GM10847 (cell line): ENCODE results near the gene ARHGAP19.

Source experiments
- POLR2A ChIP-seq: IDR thresholded peaks from 2 replicates; pipeline ENCODE4 v1.6.1; 2011; ENCODE audit not compliant: insufficient read length; ENCODE audit errors: extremely low read depth

Gene ARHGAP19

DNA sequence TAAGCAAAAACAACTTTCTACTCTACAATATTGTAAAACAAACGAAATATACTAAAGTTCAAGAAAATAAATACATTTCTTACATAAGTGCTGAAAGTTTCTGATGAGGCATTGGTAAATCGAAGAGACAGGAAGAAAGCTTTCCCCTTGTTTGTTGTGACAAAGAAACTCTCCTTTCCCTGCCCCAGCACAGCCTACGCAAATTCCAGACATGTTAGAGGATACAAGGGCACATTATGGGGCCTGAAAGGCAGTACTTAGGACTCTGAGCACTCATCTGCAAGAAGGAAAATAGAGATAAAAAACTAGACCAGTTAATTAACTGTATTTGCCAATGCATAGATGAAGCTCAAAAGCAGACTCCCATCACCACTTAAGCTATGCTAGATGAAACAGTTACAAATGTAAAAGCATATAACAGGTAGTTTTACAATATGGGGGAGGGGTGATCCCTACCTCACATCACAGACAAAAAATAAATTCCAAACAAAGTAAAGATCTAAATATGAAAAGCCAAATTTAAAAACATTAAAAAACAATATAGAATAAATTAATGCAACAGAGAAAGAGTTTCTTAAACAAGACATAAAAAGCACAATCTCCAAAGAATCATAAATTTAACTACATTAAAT lies 21.8 kb downstream of the ARHGAP19 start:
- TF ChIP-seq POLR2A, result no peak

DNA sequence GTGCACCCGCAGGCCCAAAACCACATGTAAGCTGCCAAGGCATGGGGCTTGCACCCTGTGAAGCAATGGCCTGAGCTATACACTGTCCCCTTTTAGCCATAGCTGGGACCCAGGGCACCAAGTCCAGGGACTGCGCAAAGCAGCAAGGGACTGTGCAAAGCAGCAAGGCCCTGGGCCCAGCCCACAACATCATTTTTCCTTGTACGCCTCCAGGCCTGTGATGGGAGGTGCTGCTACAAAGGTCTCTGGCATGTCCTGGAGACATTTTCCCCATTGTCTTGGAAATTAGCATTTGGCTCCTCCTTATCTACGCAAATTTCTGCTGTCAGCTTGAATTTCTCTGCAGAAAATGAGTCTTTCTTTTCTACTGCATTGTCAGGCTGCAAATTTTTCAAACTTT lies 24.8 kb downstream of the ARHGAP19 start:
- no peak for TF ChIP-seq POLR2A

DNA sequence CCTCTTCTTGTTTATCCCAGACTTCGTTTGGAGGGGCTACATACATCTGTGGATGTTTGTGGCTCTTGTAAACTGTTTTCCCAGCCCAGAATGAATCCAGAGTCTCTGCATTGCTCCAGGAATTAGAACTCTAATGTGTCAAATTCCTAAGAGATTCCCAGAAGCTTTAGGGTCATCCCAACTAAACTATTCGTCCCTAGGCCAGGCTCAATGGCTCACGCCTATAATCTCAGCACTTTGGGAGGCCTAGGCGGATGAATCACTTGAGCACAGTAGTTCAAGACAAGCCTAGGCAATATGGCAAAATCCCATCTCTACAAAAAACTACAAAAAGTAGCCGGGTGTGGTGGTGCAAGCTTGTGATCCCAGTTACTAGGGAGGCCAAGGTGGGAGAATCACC lies 28.5 kb downstream of the ARHGAP19 start:
- no peak for TF ChIP-seq POLR2A

DNA sequence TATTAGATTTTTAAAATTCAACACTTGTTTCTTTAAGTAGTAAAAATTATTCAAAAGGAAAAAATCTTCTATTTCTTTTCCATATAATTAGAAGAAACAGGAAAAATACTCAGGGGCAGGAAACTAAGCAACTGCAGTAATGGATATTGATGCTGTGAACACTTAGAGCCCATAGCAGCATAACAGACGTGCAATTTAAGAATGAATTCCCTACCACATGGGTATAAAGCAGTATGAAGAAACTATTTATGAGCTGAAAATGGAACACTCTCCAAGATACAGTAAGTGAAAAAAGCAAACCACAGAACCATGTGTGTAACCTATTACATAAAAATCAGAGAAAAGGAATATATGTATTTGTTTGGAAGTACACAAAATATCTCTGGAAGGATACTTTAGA lies 30.8 kb downstream of the ARHGAP19 start:
- TF ChIP-seq POLR2A, result no peak

DNA sequence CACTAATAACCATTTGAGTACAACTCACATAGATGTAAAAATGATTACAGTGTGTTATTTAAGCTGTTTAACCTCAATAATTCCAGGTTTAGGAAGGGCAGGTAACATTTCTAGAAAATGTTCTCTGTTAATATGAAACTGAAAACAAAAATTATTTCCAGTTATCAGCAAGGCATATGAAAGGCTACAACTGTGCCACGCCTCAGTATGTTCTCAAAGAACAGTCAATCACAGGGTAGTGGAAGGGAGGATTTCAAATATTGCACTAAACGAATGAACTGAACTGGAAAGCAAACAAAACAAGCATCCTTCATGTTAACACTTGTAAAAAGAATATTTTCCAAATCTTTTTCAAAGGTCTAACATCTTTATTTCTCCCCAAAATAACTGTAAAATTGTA lies 31.3 kb downstream of the ARHGAP19 start:
- TF ChIP-seq POLR2A, result no peak

DNA sequence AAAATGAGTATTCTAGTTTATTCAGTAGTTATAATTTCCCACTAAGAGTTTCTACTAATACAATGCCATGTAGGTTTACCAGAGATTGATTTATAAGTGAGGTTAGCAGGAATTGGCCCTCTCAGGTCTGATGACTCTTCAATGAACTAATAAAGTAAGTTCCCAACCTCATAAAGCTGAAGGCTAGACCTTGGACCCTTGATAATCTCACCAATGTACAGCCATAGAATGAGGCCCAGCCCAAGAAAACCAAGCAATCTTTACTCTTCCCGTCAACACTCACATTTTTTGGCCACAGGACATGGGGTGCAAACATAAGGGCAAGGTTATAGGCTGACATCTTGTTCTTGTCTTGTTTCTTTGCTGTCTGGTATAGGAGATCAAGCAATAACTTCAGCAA lies 33.3 kb downstream of the ARHGAP19 start:
- no peak for TF ChIP-seq POLR2A

DNA sequence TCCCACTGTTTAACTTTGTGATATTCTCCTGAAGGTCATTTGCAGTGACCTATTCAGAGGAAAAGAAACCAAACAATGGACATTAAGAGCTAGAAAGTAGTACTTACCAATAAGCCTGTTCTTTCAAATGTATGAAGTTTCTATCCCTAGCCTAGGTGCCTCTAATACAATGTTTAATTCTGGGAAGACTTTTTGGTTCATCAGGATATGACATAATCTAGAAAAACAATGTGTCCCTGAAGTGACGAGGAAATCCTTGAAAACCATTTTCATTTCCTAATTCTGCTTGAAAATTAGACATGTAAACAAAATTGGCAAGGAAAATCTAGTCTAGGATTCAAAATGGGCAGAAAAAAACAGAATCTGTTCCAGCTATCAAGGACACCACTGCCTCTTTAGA lies 36.1 kb downstream of the ARHGAP19 start:
- no peak for TF ChIP-seq POLR2A

DNA sequence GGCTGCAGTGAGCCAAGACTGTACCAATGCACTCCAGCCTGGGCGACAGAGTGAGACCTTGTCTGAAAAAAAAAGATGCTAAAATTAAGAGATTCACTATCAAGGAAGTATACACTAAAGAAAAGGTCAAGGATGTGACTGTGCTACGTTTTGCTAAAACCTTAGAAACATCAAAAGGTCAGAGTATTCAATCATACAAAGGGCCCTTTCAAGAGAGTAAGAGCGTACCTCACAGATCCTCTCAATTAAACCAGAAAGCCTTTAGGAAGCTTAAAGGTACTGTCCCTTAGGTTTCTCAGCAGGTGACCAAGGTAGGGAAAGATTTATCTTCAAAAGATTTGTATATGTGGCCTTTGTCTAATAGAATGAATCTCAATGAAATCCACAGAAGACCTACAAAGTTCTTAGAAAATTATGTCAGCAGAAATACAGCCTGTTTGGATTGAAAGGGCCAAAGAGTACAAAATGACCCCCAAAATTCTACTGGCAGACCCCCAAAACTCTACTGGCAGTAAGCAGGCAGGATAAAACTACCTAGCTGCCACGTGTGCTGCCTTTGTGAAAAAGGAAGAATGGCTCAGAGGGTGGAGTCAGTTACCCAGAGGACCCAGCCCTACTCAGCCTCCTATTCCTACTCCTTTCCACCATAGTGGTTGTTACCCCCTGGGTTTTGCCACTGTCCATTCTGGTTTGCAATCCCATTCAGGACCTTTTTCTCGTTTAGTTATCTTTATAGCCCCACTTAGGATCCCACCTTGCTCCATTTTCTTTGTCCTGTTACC lies 36.7 kb downstream of the ARHGAP19 start:
- no peak for TF ChIP-seq POLR2A

DNA sequence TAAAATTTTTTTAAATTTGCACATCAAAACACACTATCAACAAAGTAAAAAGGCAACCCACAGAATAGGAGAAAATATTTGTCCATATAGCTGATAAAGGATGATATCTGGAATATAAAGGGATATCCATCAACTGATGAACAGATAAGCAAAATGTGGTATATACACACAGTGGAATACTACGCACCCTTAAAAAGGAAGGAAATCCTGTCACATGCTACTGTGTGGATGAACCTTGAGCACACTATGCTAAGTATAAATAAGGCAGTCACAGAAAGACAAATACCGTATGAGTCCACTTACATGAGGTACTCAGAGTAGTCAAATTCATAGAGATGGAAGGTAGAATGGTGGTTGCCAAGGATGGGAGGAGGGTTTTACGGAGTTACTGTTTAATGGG lies 37.7 kb downstream of the ARHGAP19 start:
- TF ChIP-seq POLR2A, result no peak

DNA sequence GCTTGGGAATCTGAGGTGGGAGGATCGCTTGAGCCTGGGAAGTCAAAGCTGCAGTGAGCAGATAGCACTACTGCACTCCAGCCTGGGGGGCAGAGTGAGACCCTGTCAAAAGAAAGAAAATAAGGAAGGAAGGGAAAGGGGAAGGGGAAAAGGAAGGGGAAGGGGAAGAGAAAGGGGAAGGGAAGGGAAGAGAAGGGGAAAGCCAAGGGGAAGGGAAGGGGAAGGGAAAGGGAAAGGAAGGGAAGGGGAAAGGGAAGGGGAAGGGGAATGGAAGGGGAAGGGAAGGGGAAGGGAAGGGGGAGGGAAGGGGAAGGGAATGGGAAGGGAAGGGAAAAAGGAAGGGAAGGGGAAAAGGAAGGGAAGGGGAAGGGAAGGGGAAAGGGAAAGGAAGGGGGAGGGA lies 41.5 kb downstream of the ARHGAP19 start:
- no peak for TF ChIP-seq POLR2A

DNA sequence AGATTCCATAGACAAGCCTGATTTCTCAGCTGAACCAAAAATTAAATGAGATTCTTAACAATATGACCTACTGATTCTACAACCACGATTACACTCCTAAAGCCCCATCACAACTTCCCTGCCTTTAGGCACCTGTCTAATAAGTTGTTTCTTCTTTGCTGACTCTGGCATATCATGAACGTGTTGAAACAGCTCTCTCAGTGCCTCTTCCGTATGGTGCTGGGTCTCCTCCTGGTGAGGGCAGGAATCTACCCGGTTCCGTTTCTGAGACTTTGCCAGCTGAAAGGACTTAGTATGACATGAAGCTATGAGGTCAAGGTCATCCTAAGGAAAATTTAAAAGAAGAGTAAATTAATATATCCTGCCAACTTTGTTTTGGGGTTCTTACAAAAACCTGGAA lies 48.6 kb downstream of the ARHGAP19 start:
- TF ChIP-seq POLR2A, result no peak

DNA sequence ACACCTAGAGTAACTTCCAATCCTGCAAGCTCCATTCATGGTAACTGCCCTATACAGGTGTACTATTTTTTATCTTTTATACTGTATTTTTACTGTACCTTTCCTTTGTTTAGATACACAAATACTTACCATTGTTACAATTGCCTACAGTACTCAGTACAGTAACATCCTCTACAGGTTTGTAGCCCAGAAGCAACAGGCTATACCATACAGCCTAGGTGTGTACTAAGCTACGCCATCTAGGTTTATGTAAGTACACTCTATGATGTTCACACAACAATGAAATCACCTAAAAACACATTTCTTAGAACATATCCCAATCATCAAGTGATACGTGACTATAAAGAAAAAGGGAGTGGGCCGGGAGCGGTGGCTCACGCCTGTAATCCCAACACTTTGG lies 53.6 kb downstream of the ARHGAP19 start:
- no peak for TF ChIP-seq POLR2A

DNA sequence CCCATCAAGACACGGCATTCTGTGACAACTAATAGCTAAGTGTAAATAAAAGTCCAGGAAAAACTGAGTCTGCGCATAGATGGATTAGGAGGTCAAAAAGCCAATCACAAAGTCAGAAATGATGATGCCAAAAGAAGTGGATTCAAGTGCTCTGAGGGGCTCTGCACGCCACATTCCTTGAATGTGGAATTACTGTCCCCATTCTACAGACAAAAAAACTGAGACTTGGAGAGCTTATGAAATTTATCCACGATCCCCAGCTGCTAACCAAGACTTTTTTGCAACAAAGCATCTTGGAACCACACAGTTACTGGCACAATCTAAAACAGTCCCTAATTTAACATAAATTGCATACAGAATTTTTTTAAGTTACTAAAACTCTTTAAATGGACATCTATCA lies 57.1 kb downstream of the ARHGAP19 start:
- no peak for TF ChIP-seq POLR2A

DNA sequence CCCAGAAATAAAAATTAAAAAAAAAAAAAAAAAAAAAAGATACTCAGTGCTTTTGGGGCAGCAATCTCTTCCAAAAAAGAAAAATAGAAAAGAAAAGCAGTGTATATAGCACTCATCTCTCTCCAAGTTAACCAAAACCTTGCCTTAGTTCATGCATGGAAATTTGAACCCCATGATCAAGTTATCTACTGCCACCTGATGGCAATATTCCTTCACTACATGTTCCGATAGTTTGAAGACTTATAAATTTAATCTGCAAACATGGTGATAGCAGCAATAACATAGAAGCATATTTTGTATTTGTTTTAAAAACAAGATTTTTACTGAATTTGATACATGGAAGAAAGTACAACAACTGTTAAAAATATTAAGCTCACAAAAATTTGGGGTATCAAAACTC lies 58.0 kb downstream of the ARHGAP19 start:
- no peak for TF ChIP-seq POLR2A

DNA sequence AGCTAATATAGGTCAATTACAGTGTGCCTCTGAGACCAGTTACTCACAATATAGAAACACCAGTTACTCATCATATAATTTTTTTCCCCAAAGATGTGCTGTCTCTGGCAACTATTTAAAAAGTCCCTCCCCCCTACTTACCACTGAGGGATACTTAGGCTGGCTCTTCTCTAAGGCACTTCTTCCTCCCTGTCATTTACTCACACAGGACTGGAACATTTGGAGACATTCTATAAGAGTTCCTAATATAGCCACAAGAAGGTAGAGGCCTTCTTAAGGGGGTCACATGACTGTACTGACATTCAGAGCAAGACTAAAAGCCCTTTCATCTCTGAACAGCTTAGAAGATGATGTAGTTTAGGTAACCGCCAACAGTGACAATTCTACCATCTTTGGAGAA lies 62.3 kb downstream of the ARHGAP19 start:
- TF ChIP-seq POLR2A, result no peak

DNA sequence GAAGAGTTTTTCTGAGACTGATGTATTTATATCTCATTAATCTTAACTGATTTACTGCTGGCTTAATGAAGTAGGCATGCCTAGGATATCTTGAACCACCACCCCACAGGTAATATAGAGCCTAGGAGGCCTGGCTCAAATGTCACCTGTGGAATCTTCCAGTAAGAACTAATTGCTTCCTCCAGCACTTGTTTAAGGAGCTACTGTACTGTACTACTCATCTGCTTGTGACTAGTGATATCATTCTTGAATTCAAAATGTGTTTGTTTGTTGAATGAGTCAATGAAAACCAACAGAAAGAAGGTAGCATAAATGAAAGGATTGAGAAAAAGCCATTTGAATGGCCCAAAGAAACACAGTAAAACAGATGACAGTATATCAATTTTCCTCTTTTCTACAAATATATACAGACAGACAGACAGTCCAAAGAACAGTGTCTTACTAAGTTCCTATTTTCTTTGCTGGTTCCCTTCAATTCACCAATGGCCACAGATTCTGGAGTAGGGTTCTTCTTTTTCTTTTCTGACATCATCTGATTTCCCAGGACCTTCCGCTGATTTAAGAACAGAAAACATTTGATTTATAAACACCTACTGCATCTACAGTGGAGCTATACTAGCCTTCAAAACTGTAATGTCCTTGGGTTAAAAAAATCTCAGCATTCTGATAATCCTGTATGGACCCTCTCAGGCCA lies 63.0 kb downstream of the ARHGAP19 start:
- no peak for TF ChIP-seq POLR2A
